NCI-H748 treated with DMSO at 0.1 percent for 48 hours (cell line): Measurements from ENCODE around the gene AXL.

ENCODE experiments used
- DNase-seq: peaks from one replicate; lab custom pipeline; 2025; lab: John Stamatoyannopoulos, UW

The AXL gene

DNA sequence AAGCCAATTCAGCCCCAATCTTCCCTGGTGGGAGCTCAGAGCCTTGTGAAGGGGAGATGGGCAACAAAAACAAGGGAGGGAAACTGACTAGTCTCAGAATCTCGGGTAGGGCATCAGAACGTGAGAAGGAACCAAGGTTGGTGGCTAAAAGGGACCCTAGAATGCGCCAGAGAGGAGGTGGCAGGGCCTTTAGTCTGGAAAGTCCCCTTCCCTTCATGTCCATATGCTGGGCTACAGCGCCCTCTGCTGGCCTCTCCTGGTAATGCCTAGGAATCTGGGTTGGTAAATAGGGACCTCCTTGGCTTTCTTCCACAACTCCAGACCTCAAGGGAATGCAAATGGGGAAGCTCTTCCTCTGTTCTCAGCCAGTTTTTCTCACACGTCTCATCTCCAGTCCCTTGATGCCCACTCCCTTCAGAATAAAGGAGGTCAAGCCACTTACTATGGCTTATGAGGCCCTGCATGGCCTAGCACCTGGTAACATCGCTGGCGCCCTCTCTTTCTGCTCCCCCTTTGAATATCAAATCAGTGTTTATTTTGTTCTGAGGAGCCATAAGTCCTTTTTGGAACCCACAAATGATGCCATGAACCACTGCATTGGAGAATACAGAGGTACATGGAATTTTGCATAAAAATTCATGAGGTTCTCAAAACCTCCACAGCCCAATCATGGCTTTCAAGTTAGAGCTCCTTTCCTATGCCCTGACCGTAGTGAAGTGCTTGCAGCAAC is 89.6 kb downstream of the AXL start:
- peak; percentile 88 for DNase-seq

- no peak for DNase-seq
Measured at GRCh38 chr19:41309180-41310032, 90.4 kb downstream of the AXL start.

DNA sequence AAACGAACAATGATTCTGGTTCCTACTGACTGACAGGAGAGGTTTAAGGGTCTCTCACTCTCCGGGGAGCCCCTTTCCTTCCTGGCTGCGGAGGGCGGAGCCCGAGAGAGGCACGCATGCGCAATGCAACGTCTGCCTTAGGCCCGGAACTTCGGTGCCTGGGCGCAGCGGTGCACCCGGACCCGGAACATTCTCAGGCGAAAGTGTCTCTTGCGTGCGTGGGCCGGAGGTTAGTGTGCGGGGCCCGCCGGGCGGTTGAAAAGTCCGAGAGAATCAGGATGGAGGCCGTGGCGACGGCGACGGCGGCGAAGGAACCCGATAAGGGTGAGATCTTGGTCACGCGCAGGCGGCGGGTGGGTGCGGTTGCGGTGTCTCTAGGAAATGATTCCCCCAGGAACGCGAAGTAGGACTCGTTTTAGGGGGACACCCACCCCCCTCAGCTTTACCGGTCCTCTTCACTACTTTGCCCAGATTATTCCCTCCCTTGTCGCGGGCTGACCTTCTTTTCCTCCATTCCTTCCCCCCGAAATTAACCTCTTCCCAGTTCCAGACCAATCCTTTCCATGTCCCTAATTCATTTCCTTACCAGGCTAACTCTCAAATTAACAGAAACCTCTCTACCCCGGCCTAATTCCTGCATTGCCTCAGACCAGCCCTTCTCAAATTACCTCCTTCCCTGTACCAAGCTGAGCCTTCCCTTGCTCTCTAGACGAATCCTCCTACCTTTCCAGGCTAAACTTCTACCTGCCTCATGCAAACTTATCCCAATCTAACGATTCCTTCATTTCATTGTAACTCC is 91.2 kb downstream of the AXL start, which contains the start of gene CCDC97:
Gene CCDC97 (plus strand): TSS at position 140 of the 799 bp plus-strand sequence. CDS start 139 bp downstream, at position 279.
- peak; percentile 88 for DNase-seq

DNA sequence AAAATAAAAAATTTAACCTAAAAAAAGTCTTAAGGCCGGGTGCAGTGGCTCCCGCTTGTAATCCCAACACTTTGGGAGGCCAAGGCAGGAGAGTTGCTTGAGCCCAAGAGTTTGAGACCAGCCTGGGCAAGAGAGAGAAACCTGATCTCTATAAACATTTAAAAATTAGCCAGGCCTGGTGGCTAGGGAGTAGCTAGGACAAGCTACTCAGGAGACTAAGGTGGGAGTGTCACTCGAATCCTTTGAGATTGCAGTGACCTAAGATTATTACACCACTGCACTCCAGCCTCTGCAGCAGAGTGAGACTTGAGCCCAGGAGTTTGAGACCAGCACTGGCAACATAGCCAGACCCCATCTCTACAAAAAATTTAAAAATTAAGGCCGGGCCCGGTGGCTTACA is 92.0 kb downstream of the AXL start:
- no peak for DNase-seq
